SK-N-SH treated with all-trans-retinoic acid at 6 μM for 48 hours (cell line): ENCODE data around the gene SORCS2.

ENCODE experiments used
- ATAC-seq: fragments of 200-7000 bp; cut with Tn5 transposase; 3 replicates; pipeline ENCODE4 v1.9.1; 2020; ENCODE audit warnings: mild to moderate bottlenecking, moderate library complexity
- ARNTL ChIP-seq: fragments of 450-650 bp; formaldehyde crosslinking; IDR thresholded peaks from 2 replicates; pipeline ENCODE4 v1.5.0; 2020; ENCODE audit warnings: low read depth, mild to moderate bottlenecking, moderate library complexity, borderline replicate concordance
- BACH2 ChIP-seq: fragments of 250-450 bp; sonication (Bioruptor Pico); IDR thresholded peaks from 2 replicates; pipeline ENCODE4 v1.9.0; 2021; ENCODE audit warnings: mild to moderate bottlenecking, borderline replicate concordance
- CSDC2 ChIP-seq: fragments of 250-450 bp; sonication (Bioruptor Pico); IDR thresholded peaks from 2 replicates; pipeline ENCODE4 v1.5.0; 2020; ENCODE audit warnings: mild to moderate bottlenecking, moderate library complexity
- ESRRG ChIP-seq: fragments of 250-450 bp; sonication (Bioruptor Pico); IDR thresholded peaks from 2 replicates; pipeline ENCODE4 v1.6.1; 2021; ENCODE audit warnings: mild to moderate bottlenecking
- ISL1 ChIP-seq: fragments of 250-450 bp; sonication (Bioruptor Pico); IDR thresholded peaks from 2 replicates; pipeline ENCODE4 v2.1.2; 2022; ENCODE audit warnings: mild to moderate bottlenecking, moderate library complexity
- OSR1 ChIP-seq: fragments of 250-450 bp; sonication (Bioruptor Pico); IDR thresholded peaks from 2 replicates; pipeline ENCODE4 v1.8.0; 2022; ENCODE audit warnings: moderate library complexity, mild to moderate bottlenecking, inconsistent platforms
- RARB ChIP-seq: fragments of 250-450 bp; sonication (Bioruptor Pico); IDR thresholded peaks from 2 replicates; pipeline ENCODE4 v1.8.0; 2021; ENCODE audit warnings: mild to moderate bottlenecking, moderate library complexity
- SNAI2 ChIP-seq: fragments of 250-450 bp; sonication (Bioruptor Pico); IDR thresholded peaks from 2 replicates; pipeline ENCODE4 v1.5.0; 2020; ENCODE audit warnings: mild to moderate bottlenecking, moderate library complexity
- TOX ChIP-seq: fragments of 250-450 bp; sonication (Bioruptor Pico); IDR thresholded peaks from 2 replicates; pipeline ENCODE4 v1.8.0; 2021; ENCODE audit warnings: mild to moderate bottlenecking, moderate library complexity, borderline replicate concordance
- TSHZ2 ChIP-seq: fragments of 250-450 bp; sonication (Bioruptor Pico); IDR thresholded peaks from 2 replicates; pipeline ENCODE4 v1.5.0; 2020; ENCODE audit warnings: mild to moderate bottlenecking, moderate library complexity
- ZC3H10 ChIP-seq: fragments of 250-450 bp; sonication (Bioruptor Pico); IDR thresholded peaks from 2 replicates; pipeline ENCODE4 v1.5.1; 2021; ENCODE audit warnings: mild to moderate bottlenecking, moderate library complexity
- ZFP3 ChIP-seq: fragments of 250-450 bp; sonication (Bioruptor Pico); IDR thresholded peaks from 2 replicates; pipeline ENCODE4 v1.5.0; 2020; ENCODE audit warnings: mild to moderate bottlenecking, moderate library complexity
- ZFP30 ChIP-seq: fragments of 450-650 bp; formaldehyde crosslinking; IDR thresholded peaks from 2 replicates; pipeline ENCODE4 v1.5.0; 2022; ENCODE audit warnings: mild to moderate bottlenecking, moderate library complexity
- ZNF565 ChIP-seq: fragments of 450-650 bp; formaldehyde crosslinking; conservative IDR thresholded peaks from 2 replicates; pipeline ENCODE4 v1.5.0; 2020; ENCODE audit warnings: low read depth, mild to moderate bottlenecking, moderate library complexity
- ZNF70 ChIP-seq: fragments of 450-650 bp; formaldehyde crosslinking; IDR thresholded peaks from 2 replicates; pipeline ENCODE4 v1.5.0; 2020; ENCODE audit warnings: mild to moderate bottlenecking, moderate library complexity
- ZNF8 ChIP-seq: fragments of 450-650 bp; formaldehyde crosslinking; IDR thresholded peaks from 2 replicates; pipeline ENCODE4 v1.5.0; 2020; ENCODE audit warnings: mild to moderate bottlenecking, moderate library complexity
- TF ChIP-seq, protein P1 (sequence below): fragments of 250-450 bp; sonication (Bioruptor Pico); IDR thresholded peaks from 2 replicates; pipeline ENCODE4 v1.5.1; 2021; ENCODE audit warnings: mild to moderate bottlenecking, moderate library complexity
- TF ChIP-seq, protein P2 (sequence below): fragments of 250-450 bp; sonication (Bioruptor Pico); IDR thresholded peaks from 2 replicates; pipeline ENCODE4 v1.8.0; 2020; ENCODE audit warnings: mild to moderate bottlenecking, moderate library complexity, borderline replicate concordance
- TF ChIP-seq, protein P3 (sequence below): fragments of 250-450 bp; sonication (Bioruptor Pico); IDR thresholded peaks from 2 replicates; pipeline ENCODE4 v1.8.0; 2021; ENCODE audit warnings: low read depth, mild to moderate bottlenecking, moderate library complexity, borderline replicate concordance

SORCS2 gene

GRCh38 chr4:7330811-7331681 lies 138.7 kb downstream of the SORCS2 start (continued):
- TF ChIP-seq, protein P1, sequence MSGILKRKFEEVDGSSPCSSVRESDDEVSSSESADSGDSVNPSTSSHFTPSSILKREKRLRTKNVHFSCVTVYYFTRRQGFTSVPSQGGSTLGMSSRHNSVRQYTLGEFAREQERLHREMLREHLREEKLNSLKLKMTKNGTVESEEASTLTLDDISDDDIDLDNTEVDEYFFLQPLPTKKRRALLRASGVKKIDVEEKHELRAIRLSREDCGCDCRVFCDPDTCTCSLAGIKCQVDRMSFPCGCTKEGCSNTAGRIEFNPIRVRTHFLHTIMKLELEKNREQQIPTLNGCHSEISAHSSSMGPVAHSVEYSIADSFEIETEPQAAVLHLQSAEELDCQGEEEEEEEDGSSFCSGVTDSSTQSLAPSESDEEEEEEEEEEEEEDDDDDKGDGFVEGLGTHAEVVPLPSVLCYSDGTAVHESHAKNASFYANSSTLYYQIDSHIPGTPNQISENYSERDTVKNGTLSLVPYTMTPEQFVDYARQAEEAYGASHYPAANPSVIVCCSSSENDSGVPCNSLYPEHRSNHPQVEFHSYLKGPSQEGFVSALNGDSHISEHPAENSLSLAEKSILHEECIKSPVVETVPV (CRISPR knock-in tag), result no peak
- TF ChIP-seq ZNF565 (CRISPR knock-in tag), result no peak
- no peak for TF ChIP-seq ARNTL (CRISPR knock-in tag)
- TF ChIP-seq BACH2, result no peak
- TF ChIP-seq, all 23 proteins: peak for 0

DNA sequence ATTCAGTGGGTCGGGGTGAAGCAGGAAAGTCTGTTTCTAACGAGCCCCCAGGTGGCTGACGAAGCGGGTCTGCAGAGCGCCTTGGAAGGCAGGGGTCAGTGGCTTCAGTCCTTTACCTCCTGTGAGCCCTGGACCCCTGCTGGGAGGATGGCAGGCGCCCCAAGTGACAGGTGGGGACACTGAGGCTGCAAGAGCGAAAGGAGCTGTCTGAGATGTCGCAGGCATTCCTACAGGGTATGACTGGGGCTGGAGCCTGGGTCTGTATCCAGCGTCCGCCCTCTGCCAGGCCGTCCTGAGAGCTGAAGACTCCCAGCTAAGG lies 139.3 kb downstream of the SORCS2 start:
- TF ChIP-seq ESRRG (CRISPR knock-in tag) (no peak), ZNF565 (CRISPR knock-in tag) (no peak), RARB (CRISPR knock-in tag) (no peak), ZFP3 (CRISPR knock-in tag) (no peak), SNAI2 (no peak), OSR1 (CRISPR knock-in tag) (no peak), TSHZ2 (CRISPR knock-in tag) (no peak), ARNTL (CRISPR knock-in tag) (no peak), CSDC2 (CRISPR knock-in tag) (no peak), ISL1 (no peak), BACH2 (no peak), ZNF8 (no peak)
- TF ChIP-seq, protein P2, sequence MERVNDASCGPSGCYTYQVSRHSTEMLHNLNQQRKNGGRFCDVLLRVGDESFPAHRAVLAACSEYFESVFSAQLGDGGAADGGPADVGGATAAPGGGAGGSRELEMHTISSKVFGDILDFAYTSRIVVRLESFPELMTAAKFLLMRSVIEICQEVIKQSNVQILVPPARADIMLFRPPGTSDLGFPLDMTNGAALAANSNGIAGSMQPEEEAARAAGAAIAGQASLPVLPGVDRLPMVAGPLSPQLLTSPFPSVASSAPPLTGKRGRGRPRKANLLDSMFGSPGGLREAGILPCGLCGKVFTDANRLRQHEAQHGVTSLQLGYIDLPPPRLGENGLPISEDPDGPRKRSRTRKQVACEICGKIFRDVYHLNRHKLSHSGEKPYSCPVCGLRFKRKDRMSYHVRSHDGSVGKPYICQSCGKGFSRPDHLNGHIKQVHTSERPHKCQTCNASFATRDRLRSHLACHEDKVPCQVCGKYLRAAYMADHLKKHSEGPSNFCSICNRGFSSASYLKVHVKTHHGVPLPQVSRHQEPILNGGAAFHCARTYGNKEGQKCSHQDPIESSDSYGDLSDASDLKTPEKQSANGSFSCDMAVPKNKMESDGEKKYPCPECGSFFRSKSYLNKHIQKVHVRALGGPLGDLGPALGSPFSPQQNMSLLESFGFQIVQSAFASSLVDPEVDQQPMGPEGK (CRISPR knock-in tag), result no peak
- ATAC-seq, result no peak

- TF ChIP-seq TSHZ2 (CRISPR knock-in tag), result no peak
- TF ChIP-seq, all 23 proteins: peak for 0
- ATAC-seq, result peak; percentile 46
These were observed 140.1 kb downstream of the SORCS2 start for GRCh38 chr4:7332216-7333023.

- no peak for ATAC-seq
- TF ChIP-seq ZNF70 (CRISPR knock-in tag), result no peak
- TF ChIP-seq ESRRG (CRISPR knock-in tag), result no peak
- no peak for TF ChIP-seq SNAI2
- TF ChIP-seq, protein P3, sequence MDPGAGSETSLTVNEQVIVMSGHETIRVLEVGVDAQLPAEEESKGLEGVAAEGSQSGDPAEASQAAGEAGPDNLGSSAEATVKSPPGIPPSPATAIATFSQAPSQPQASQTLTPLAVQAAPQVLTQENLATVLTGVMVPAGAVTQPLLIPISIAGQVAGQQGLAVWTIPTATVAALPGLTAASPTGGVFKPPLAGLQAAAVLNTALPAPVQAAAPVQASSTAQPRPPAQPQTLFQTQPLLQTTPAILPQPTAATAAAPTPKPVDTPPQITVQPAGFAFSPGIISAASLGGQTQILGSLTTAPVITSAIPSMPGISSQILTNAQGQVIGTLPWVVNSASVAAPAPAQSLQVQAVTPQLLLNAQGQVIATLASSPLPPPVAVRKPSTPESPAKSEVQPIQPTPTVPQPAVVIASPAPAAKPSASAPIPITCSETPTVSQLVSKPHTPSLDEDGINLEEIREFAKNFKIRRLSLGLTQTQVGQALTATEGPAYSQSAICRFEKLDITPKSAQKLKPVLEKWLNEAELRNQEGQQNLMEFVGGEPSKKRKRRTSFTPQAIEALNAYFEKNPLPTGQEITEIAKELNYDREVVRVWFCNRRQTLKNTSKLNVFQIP (CRISPR knock-in tag), result no peak
- TF ChIP-seq ZC3H10, result no peak
- no peak for TF ChIP-seq TOX (CRISPR knock-in tag)
- TF ChIP-seq, protein P1 (CRISPR knock-in tag), result no peak
- TF ChIP-seq CSDC2 (CRISPR knock-in tag), result no peak
- no peak for TF ChIP-seq ZFP30
These were observed 140.9 kb downstream of the SORCS2 start for GRCh38 chr4:7333024-7333780.
